IMR-90 (cell line): Measurements from ENCODE around the gene NFAT5. TPM values are rescaled to one million over a fixed set of nuclear protein-coding genes. Genes with fewer than 3 reads are reported as not detected.

Source experiments
- ATAC-seq: fragments of 200-7000 bp; cut with Tn5 transposase; 2 replicates; pipeline ENCODE4 v1.9.1; 2020; ENCODE audit warnings: low read depth, mild to moderate bottlenecking, moderate library complexity
- BruUV-seq: library from RNA; stranded (reverse); fragments of 400-500 nt; replicated peaks from 2 replicates; lab custom pipeline; 2021; lab: Mats Ljungman, UMichigan
- CTCF ChIA-PET: fragments of 300-600 bp; formaldehyde crosslinking; extraction: SDS; loops from one replicate; lab custom pipeline; 2021; ENCODE audit warnings: antibody characterized with exemption; lab: Yijun Ruan, JAX
- POLR2A ChIA-PET: fragments of 300-600 bp; sonication (Branson Sonifier 250); formaldehyde crosslinking; loops from one replicate; lab custom pipeline; 2022; ENCODE audit warnings: antibody characterized with exemption; ENCODE audit not compliant: unreplicated experiment; lab: Charles Lee
- DNase-seq: peaks from one replicate; pipeline ENCODE4 v3.0.0; 2013
- H2AFZ ChIP-seq: replicated peaks from 2 replicates; pipeline ENCODE3; 2013; ENCODE audit warnings: low read length, mild to moderate bottlenecking; ENCODE audit not compliant: poor library complexity
- H2AK5ac ChIP-seq: 2 replicates; pipeline ENCODE4 v1.6.1; 2013; ENCODE audit warnings: low read depth, low read length, inconsistent platforms
- H2AK9ac ChIP-seq: replicated peaks from 2 replicates; pipeline ENCODE3; 2013; ENCODE audit warnings: mild to moderate bottlenecking, low read depth, low read length, moderate library complexity; ENCODE audit not compliant: poor library complexity
- H2BK120ac ChIP-seq: 2 replicates; pipeline ENCODE4 v1.6.1; 2013; ENCODE audit warnings: low read depth, low read length, inconsistent platforms
- H2BK15ac ChIP-seq: 3 replicates; pipeline ENCODE4 v1.6.1; 2013; ENCODE audit warnings: low read depth, low read length, inconsistent platforms
- H2BK20ac ChIP-seq: 2 replicates; pipeline ENCODE4 v1.6.1; 2013; ENCODE audit warnings: low read depth, mild to moderate bottlenecking, inconsistent platforms, low read length, moderate library complexity
- H2BK5ac ChIP-seq: 2 replicates; pipeline ENCODE4 v1.6.1; 2013; ENCODE audit warnings: mild to moderate bottlenecking, low read depth, low read length, inconsistent platforms; ENCODE audit not compliant: poor library complexity, severe bottlenecking
- H3K14ac ChIP-seq: replicated peaks from 2 replicates; pipeline ENCODE4 v1.6.1; 2013; ENCODE audit warnings: low read depth, low read length, inconsistent platforms
- H3K18ac ChIP-seq: 2 replicates; pipeline ENCODE4 v1.6.1; 2013; ENCODE audit warnings: low read depth, low read length, control low read depth
- H3K23ac ChIP-seq: 2 replicates; pipeline ENCODE4 v1.6.1; 2013; ENCODE audit warnings: low read depth, low read length, inconsistent platforms
- H3K27ac ChIP-seq: 2 replicates; pipeline ENCODE4 v1.5.1; 2013; ENCODE audit warnings: mild to moderate bottlenecking, control low read depth, low read length; ENCODE audit not compliant: insufficient read depth
- H3K27me3 ChIP-seq: 2 replicates; pipeline ENCODE4 v1.6.1; 2013; ENCODE audit warnings: low read length; ENCODE audit not compliant: control insufficient read depth, insufficient read depth
- H3K36me3 ChIP-seq: 2 replicates; pipeline ENCODE4 v1.6.1; 2013; ENCODE audit warnings: low read length, mixed read lengths; ENCODE audit not compliant: control insufficient read depth, insufficient read depth
- H3K4ac ChIP-seq: 2 replicates; pipeline ENCODE4 v1.6.1; 2013; ENCODE audit warnings: low read depth, low read length, inconsistent platforms
- H3K4me1 ChIP-seq: 2 replicates; pipeline ENCODE4 v1.6.1; 2013; ENCODE audit warnings: low read length, mixed read lengths; ENCODE audit not compliant: control insufficient read depth, insufficient read depth
- H3K4me2 ChIP-seq: 2 replicates; pipeline ENCODE4 v1.6.1; 2013; ENCODE audit warnings: low read depth, mild to moderate bottlenecking, control low read depth, low read length, moderate library complexity
- H3K4me3 ChIP-seq: 2 replicates; pipeline ENCODE4 v1.5.1; 2013; ENCODE audit warnings: low read depth, mild to moderate bottlenecking, control low read depth, low read length, moderate library complexity; ENCODE audit not compliant: insufficient read depth
- H3K56ac ChIP-seq: 2 replicates; pipeline ENCODE4 v1.6.1; 2013; ENCODE audit warnings: low read length, inconsistent platforms; ENCODE audit not compliant: insufficient read depth; ENCODE audit errors: extremely low read depth
- H3K79me1 ChIP-seq, 2 experiments: 2 replicates each; pipeline ENCODE4 v1.6.1; 2013; ENCODE audit warnings: low read length in 2 of 2, inconsistent platforms in 1 of 2, low read depth in 1 of 2
- H3K9ac ChIP-seq: 2 replicates; pipeline ENCODE4 v1.6.1; 2013; ENCODE audit warnings: low read depth, low read length, control low read depth
- H3K9me1 ChIP-seq: 2 replicates; pipeline ENCODE4 v1.6.1; 2013; ENCODE audit warnings: low read length, inconsistent platforms; ENCODE audit not compliant: insufficient read depth
- H3K9me3 ChIP-seq: 2 replicates; pipeline ENCODE4 v1.6.1; 2013; ENCODE audit warnings: low read length; ENCODE audit not compliant: control insufficient read depth, insufficient read depth
- H4K20me1 ChIP-seq: 2 replicates; pipeline ENCODE4 v1.6.1; 2013; ENCODE audit warnings: low read length, inconsistent platforms; ENCODE audit not compliant: insufficient read depth
- H4K5ac ChIP-seq: 2 replicates; pipeline ENCODE4 v1.6.1; 2013; ENCODE audit warnings: mild to moderate bottlenecking, low read depth, low read length, control low read depth
- H4K8ac ChIP-seq, 2 experiments: 2 replicates each; pipeline ENCODE4 v1.6.1; 2013; ENCODE audit warnings: low read depth in 2 of 2, low read length in 2 of 2, control low read depth in 1 of 2, inconsistent platforms in 1 of 2
- H4K91ac ChIP-seq: 2 replicates; pipeline ENCODE4 v1.6.1; 2013; ENCODE audit warnings: low read depth, low read length, inconsistent platforms; ENCODE audit not compliant: insufficient read depth
- BHLHE40 ChIP-seq: fragments of 150-350 bp; IDR thresholded peaks from 2 replicates; pipeline ENCODE4 v1.6.1; 2016; ENCODE audit warnings: mild to moderate bottlenecking, low read depth, low read length
- CEBPB ChIP-seq: IDR thresholded peaks from 2 replicates; pipeline ENCODE4 v1.6.1; 2012; ENCODE audit warnings: low read depth, low read length, improper control_type of control experiment
- CHD1 ChIP-seq: IDR thresholded peaks from 2 replicates; pipeline ENCODE4 v1.6.1; 2012; ENCODE audit warnings: low read depth, low read length, improper control_type of control experiment
- FOS ChIP-seq: fragments of 150-350 bp; IDR thresholded peaks from 2 replicates; pipeline ENCODE4 v1.6.1; 2016; ENCODE audit warnings: low read depth, low read length
- MAFK ChIP-seq: IDR thresholded peaks from 2 replicates; pipeline ENCODE4 v1.6.1; 2012; ENCODE audit warnings: low read depth, low read length, improper control_type of control experiment
- MXI1 ChIP-seq: IDR thresholded peaks from 2 replicates; pipeline ENCODE4 v1.6.1; 2012; ENCODE audit warnings: low read depth, mild to moderate bottlenecking, low read length, moderate library complexity, borderline replicate concordance
- NFE2L2 ChIP-seq: fragments of 150-350 bp; IDR thresholded peaks from 2 replicates; pipeline ENCODE4 v1.6.1; 2016; ENCODE audit warnings: low read depth, mild to moderate bottlenecking, low read length
- POLR2A ChIP-seq: IDR thresholded peaks from 2 replicates; pipeline ENCODE4 v1.6.1; 2012; ENCODE audit warnings: mild to moderate bottlenecking, low read depth, low read length
- RAD21 ChIP-seq: IDR thresholded peaks from 2 replicates; pipeline ENCODE4 v1.6.1; 2012; ENCODE audit warnings: low read length, improper control_type of control experiment
- RCOR1 ChIP-seq: IDR thresholded peaks from 2 replicates; pipeline ENCODE4 v1.6.1; 2012; ENCODE audit warnings: mild to moderate bottlenecking, low read length, improper control_type of control experiment; ENCODE audit not compliant: insufficient replicate concordance
- RFX5 ChIP-seq: IDR thresholded peaks from 2 replicates; pipeline ENCODE4 v1.8.0; 2012; ENCODE audit warnings: low read depth, mild to moderate bottlenecking, low read length, moderate library complexity
- SMC3 ChIP-seq: fragments of 150-350 bp; IDR thresholded peaks from 2 replicates; pipeline ENCODE4 v1.6.1; 2016; ENCODE audit warnings: low read depth, mild to moderate bottlenecking, antibody characterized with exemption, low read length, moderate library complexity
- WGBS, 2 experiments: methylation state at CpG; one replicate each; pipeline versions ENCODE4 v1.1.5 to v1.1.7; 2013; ENCODE audit warnings: missing lambda C conversion rate in 2 of 2; ENCODE audit not compliant: insufficient read length in 1 of 2; ENCODE audit errors: extremely low coverage in 2 of 2; 5-methylcytosine and 5-hydroxymethylcytosine counted together
- dilution Hi-C: fragments of 300-500 bp; cut with HindIII; formaldehyde crosslinking; loops from one replicate; pipeline ENCODE4 v1.14.3; 2018; ENCODE audit warnings: low sequenced_read_pairs; ENCODE audit not compliant: unreplicated experiment
- in situ Hi-C: fragments of 300-500 bp; cut with MboI; formaldehyde crosslinking; loops from 3 replicates; pipeline ENCODE4 v1.14.3; 2019; ENCODE audit warnings: low sequenced_read_pairs, inconsistent platforms, mixed read lengths
- intact Hi-C: fragments of 100-400 bp; cut with micrococcal nuclease; formaldehyde crosslinking; loops from 2 replicates; pipeline ENCODE4 v1.10.0; 2022
- polyA plus RNA-seq, 3 experiments: library from polyadenylated mRNA; depleted of rRNA; stranded (reverse); fragments of >200 nt; gene quantifications; 2 replicates each; pipeline ENCODE4 v1.2.3, GENCODE V29; 2012; ENCODE audit warnings: low replicate concordance in 1 of 3
- total RNA-seq: library from RNA; depleted of rRNA; stranded (reverse); fragments of >200 nt; gene quantifications from 2 replicates; pipeline ENCODE4 v1.2.3, GENCODE V29; 2012
- TF ChIP-seq, protein P1 (sequence below): fragments of 150-350 bp; IDR thresholded peaks from 2 replicates; pipeline ENCODE4 v1.6.1; 2017; ENCODE audit warnings: mild to moderate bottlenecking, antibody characterized with exemption, low read length, low read depth
- TF ChIP-seq, protein P2 (sequence below): conservative IDR thresholded peaks from 2 replicates; pipeline ENCODE4 v1.5.1; 2012; ENCODE audit warnings: mild to moderate bottlenecking, low read depth, low read length, improper control_type of control experiment
- TF ChIP-seq, protein P3 (sequence below): fragments of 150-350 bp; IDR thresholded peaks from 2 replicates; pipeline ENCODE4 v1.6.1; 2016; ENCODE audit warnings: low read depth, mild to moderate bottlenecking, low read length, moderate library complexity, borderline replicate concordance

Gene NFAT5
- total and polyA plus RNA-seq, 2 of the 4 experiments (the other 2 are of a cell fraction): 10.9 to 20.1 TPM

DNA sequence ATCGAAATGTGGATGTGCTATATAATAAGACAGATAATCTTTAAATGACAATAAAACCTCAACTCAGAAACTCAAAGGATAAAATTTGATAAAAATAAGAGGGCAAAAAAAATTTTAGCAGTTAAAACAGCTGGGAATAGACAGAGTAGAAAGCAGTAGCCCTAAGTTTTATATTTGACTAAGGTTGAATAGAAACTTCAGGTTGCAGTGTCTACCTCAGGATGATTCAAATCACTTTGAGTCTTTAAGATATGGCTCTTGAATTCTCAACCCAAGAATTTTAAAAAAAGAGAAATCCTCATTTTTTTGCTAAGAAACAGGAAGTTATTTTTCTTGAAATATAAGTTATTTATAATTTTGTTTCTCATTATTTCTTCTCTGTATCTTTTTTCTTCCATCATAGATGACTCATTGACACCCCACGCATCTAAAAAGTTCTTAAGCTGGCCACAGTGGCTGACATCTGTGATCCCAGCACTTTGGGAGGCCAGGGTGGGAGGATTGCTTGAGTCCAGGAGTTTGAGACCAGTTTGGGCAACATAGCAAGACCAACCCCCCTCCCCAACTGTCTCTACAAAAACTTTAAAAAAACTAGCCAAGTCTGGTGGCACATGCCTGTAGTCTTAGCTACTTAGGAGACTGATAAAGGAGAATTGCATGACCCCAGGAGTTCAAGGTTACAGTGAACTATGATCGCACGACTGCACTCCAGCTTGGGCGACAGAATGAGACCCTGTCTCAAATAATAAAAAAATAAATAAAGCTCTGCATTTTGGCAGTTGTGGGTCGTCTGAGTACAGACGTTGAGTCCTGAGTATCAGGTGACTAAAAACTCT is 23.9 kb downstream of the NFAT5 start:
- Histone ChIP-seq H4K20me1 (peaks cover 56% of the 10 kb centered on the region), H3K9me1 (peaks cover 4% of the 10 kb centered on the region), H2BK5ac (no peak overlapping the region), H3K27me3 (no peaks in the 10 kb centered on the region), H2AK9ac (no peak overlapping the region), H4K5ac (no peak overlapping the region), H3K18ac (no peak overlapping the region), H3K9ac (no peak overlapping the region), H2BK20ac (no peak overlapping the region), H3K56ac (no peak overlapping the region), H2BK15ac (no peak overlapping the region), H3K4me2 (no peak overlapping the region), H3K27ac (no peak overlapping the region), H4K91ac (no peak overlapping the region), H3K14ac (no peak overlapping the region), H3K36me3 (peaks cover 5% of the 10 kb centered on the region; the same call in 1 of the 2 replicates), H3K4me1 (no peaks in the 10 kb centered on the region), H3K4ac (no peak overlapping the region), H3K23ac (no peak overlapping the region), H3K79me1 (peaks cover 9 to 52% of the 10 kb centered on the region in 2 experiments), H2AK5ac (no peak overlapping the region), H4K8ac (no peak overlapping the region), H3K9me3 (no peaks in the 10 kb centered on the region), H2AFZ (no peak overlapping the region), H2BK120ac (no peak overlapping the region), H3K4me3 (no peak overlapping the region)
- dilution Hi-C loops (no loop called here), in situ Hi-C loops (no loop called here), intact Hi-C loops (loop anchor here (10.0 kb wide), 1 partner anchor 105 kb away; no protein-coding TSS in a partner anchor)
- CTCF ChIA-PET: no interaction called here
- WGBS, 2 experiments: no CpG with 5 or more reads among the region's 7 CpGs
- DNase-seq (no peak), ATAC-seq (no peak)
- no TSS peak for BruUV-seq
- POLR2A ChIA-PET: no interaction called here
- no peak for TF ChIP-seq RAD21
- TF ChIP-seq RFX5: no peak
- TF ChIP-seq, protein P1, sequence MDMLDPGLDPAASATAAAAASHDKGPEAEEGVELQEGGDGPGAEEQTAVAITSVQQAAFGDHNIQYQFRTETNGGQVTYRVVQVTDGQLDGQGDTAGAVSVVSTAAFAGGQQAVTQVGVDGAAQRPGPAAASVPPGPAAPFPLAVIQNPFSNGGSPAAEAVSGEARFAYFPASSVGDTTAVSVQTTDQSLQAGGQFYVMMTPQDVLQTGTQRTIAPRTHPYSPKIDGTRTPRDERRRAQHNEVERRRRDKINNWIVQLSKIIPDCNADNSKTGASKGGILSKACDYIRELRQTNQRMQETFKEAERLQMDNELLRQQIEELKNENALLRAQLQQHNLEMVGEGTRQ: no peak
- TF ChIP-seq MXI1: no peak
- TF ChIP-seq NFE2L2: no peak
- TF ChIP-seq, protein P2, sequence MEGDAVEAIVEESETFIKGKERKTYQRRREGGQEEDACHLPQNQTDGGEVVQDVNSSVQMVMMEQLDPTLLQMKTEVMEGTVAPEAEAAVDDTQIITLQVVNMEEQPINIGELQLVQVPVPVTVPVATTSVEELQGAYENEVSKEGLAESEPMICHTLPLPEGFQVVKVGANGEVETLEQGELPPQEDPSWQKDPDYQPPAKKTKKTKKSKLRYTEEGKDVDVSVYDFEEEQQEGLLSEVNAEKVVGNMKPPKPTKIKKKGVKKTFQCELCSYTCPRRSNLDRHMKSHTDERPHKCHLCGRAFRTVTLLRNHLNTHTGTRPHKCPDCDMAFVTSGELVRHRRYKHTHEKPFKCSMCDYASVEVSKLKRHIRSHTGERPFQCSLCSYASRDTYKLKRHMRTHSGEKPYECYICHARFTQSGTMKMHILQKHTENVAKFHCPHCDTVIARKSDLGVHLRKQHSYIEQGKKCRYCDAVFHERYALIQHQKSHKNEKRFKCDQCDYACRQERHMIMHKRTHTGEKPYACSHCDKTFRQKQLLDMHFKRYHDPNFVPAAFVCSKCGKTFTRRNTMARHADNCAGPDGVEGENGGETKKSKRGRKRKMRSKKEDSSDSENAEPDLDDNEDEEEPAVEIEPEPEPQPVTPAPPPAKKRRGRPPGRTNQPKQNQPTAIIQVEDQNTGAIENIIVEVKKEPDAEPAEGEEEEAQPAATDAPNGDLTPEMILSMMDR: no peak
- TF ChIP-seq CHD1: no peak
- TF ChIP-seq CEBPB: no peak
- TF ChIP-seq MAFK: no peak
- TF ChIP-seq SMC3: no peak
- no peak for TF ChIP-seq POLR2A
- TF ChIP-seq, protein P3, sequence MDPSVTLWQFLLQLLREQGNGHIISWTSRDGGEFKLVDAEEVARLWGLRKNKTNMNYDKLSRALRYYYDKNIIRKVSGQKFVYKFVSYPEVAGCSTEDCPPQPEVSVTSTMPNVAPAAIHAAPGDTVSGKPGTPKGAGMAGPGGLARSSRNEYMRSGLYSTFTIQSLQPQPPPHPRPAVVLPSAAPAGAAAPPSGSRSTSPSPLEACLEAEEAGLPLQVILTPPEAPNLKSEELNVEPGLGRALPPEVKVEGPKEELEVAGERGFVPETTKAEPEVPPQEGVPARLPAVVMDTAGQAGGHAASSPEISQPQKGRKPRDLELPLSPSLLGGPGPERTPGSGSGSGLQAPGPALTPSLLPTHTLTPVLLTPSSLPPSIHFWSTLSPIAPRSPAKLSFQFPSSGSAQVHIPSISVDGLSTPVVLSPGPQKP: no peak
- no peak for TF ChIP-seq BHLHE40
- no peak for TF ChIP-seq RCOR1
- TF ChIP-seq FOS: no peak
